Neutrophil (primary cell): ENCODE results near the gene NRG2.

Experiments used
- H3K27ac ChIP-seq: fragments of 200-600 bp; sonication (generic); 2 replicates; pipeline ENCODE4 v1.5.1; 2016; ENCODE audit warnings: mild to moderate bottlenecking, moderate library complexity
- H3K27me3 ChIP-seq: fragments of 200-600 bp; sonication (generic); 2 replicates; pipeline ENCODE4 v1.6.0; 2016; ENCODE audit warnings: mild to moderate bottlenecking
- H3K36me3 ChIP-seq: fragments of 200-600 bp; sonication (generic); 2 replicates; pipeline ENCODE4 v1.5.1; 2017
- H3K4me1 ChIP-seq, 2 experiments: fragments of 200-600 bp in 1 of 2; sonication (generic) in 1 of 2; 1 replicate in 1 of 2; 2 replicates in 1 of 2; pipeline versions ENCODE4 v1.5.1 to v1.6.1; 2013 to 2016; ENCODE audit warnings: low read depth in 1 of 2, low read length in 1 of 2, mild to moderate bottlenecking in 1 of 2, moderate library complexity in 1 of 2; ENCODE audit not compliant: control insufficient read depth in 1 of 2, insufficient read depth in 1 of 2
- H3K4me3 ChIP-seq, 2 experiments: fragments of 200-600 bp in 1 of 2; sonication (generic) in 1 of 2; 1 replicate in 1 of 2; 2 replicates in 1 of 2; pipeline ENCODE4 v1.5.1; 2013 to 2016; ENCODE audit warnings: low read depth in 1 of 2, low read length in 1 of 2, mild to moderate bottlenecking in 1 of 2, moderate library complexity in 1 of 2
- H3K9me3 ChIP-seq: fragments of 200-600 bp; sonication (generic); 2 replicates; pipeline ENCODE4 v1.5.1; 2016
- CTCF ChIP-seq: fragments of 200-600 bp; sonication (generic); IDR thresholded peaks from 2 replicates; pipeline ENCODE4 v1.5.1; 2016; ENCODE audit warnings: antibody characterized with exemption

Gene NRG2

DNA sequence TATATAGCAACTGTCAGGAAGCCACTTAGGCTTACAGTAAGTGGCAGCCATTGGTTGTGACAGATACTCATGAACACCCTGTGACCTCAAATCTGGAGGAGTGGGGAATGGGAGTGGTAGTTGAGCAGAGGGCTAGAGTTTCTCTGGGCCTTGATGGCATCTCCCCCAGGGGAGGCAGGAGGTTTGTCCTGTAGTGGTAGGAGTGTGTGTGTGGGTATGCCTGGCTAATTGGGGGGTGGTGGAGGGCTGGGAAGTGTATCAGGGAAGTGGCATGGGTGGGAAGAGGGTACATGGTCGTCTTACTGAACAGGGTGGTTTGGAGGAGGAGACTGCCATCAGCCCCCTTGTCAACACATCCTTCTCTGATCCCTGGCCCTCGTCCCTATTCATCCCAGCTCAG lies 176.0 kb downstream of the NRG2 start:
- peaks cover 28% of the 10 kb centered on the region for H3K27me3 ChIP-seq

DNA sequence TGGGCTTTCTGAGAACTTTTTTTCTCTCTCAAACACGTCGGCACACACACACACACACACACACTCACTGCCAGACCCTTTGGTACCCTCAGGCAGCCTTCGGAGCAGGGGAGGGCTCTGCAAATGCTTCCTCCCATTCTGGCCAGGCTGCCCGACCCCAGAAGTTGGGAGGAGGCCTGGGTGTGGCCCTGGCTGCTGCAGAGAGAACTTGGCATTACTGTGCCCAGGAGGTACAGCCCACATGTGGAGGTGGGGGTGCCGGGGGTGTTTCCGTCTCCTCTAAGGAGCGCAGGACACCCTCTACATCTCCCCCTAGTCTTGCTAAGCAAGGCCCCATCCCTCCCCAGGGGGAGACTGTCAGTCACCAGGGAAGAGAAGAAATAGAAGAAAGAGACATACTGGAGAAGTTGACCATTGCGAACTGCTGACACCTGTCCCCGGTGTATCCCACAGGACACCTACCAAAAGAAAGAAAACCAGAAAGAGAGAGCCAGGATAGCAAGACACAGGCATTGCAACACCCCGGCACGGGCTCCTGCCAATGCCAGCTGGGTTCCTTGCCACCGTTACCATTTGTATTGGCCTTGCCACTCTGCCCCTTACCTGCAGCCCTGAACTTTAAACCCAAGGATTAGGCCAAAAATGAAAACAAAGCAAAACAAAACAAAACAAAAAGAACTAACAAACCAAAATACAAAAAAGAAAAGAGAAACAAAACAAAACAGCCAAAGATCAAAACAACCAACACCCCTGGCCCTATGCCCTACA lies 178.2 kb downstream of the NRG2 start:
- Histone ChIP-seq H3K4me3 (no peak overlapping the region), H3K27me3 (peaks cover 20% of the 10 kb centered on the region), H3K27ac (no peak overlapping the region), H3K9me3 (no peaks in the 10 kb centered on the region), H3K36me3 (no peaks in the 10 kb centered on the region), H3K4me1 (no peaks in the 10 kb centered on the region)
- no peak for TF ChIP-seq CTCF

More for the DNA sequence above, 176.0 kb downstream of the NRG2 start:
- Histone ChIP-seq H3K4me1 (no peaks in the 10 kb centered on the region), H3K4me3 (no peak overlapping the region), H3K36me3 (no peaks in the 10 kb centered on the region), H3K9me3 (no peaks in the 10 kb centered on the region), H3K27ac (no peak overlapping the region)
- TF ChIP-seq CTCF: no peak

DNA sequence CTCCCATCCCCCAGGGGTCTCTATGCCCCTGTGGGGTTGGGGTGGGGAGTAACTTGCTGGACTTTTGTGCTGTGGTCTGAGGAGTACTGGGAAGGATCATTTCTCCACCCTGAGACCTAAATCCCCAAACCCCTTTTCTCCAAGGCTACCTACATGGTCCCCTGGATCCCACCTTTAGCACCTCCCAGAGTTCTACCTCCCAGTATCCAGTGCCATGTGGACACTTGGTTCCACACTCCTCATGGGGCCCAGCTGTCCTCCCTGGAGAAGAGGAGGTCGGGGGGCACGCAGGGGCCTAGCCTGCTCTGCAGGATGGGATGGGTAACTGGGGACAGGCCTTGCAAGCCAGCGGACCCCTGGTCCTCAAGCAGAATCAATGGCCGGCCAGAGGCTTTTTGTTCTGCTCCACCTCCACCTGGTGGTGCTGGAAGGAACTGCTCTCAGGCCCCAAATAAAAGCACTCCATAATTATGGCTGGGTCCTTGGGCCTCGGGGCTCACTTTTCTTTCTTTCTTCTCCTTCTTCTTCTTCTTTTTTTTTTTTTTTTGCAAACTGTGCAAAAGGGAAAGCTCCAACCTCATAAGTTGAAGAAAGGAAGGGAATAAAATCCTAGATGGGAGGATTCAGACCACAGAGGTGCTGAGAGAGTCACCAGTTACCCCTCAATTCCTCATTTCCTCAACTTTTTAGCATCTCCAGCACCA lies 179.1 kb downstream of the NRG2 start:
- Histone ChIP-seq H3K27me3 (peaks cover 14% of the 10 kb centered on the region), H3K4me1 (no peaks in the 10 kb centered on the region), H3K4me3 (no peak overlapping the region), H3K9me3 (no peaks in the 10 kb centered on the region), H3K36me3 (no peaks in the 10 kb centered on the region), H3K27ac (no peak overlapping the region)
- TF ChIP-seq CTCF: no peak

- Histone ChIP-seq H3K36me3 (no peaks in the 10 kb centered on the region), H3K27ac (no peak overlapping the region), H3K9me3 (no peaks in the 10 kb centered on the region), H3K27me3 (peaks cover 20% of the 10 kb centered on the region), H3K4me1 (no peaks in the 10 kb centered on the region), H3K4me3 (no peak overlapping the region)
- TF ChIP-seq CTCF: no peak
Measured at GRCh38 chr5:139863361-139863760, 179.7 kb downstream of the NRG2 start.

- Histone ChIP-seq H3K36me3 (no peaks in the 10 kb centered on the region), H3K4me3 (no peak overlapping the region), H3K9me3 (no peaks in the 10 kb centered on the region), H3K4me1 (no peaks in the 10 kb centered on the region), H3K27me3 (peaks cover 25% of the 10 kb centered on the region), H3K27ac (no peak overlapping the region)
- no peak for TF ChIP-seq CTCF
Measured at GRCh38 chr5:139862803-139863202, 180.3 kb downstream of the NRG2 start.
